Anterior cingulate cortex (tissue), 58 donors: ENCODE measurements around the gene GPC6.

Source experiments
- DNase-seq, 58 donors: peaks; one replicate each; lab custom pipeline; 2025; lab: John Stamatoyannopoulos, UW

GPC6 gene

GRCh38 chr13:93549326-93550005, 322.9 kb downstream of the GPC6 start:
- no peak for DNase-seq

GRCh38 chr13:93550236-93550635, 323.6 kb downstream of the GPC6 start:
- DNase-seq: no peak

GRCh38 chr13:93552596-93552995, 326.0 kb downstream of the GPC6 start:
- DNase-seq: no peak

GRCh38 chr13:93554514-93554913, 327.9 kb downstream of the GPC6 start:
- no peak for DNase-seq

- DNase-seq: no peak
Measured at GRCh38 chr13:93558637-93559036, 332.0 kb downstream of the GPC6 start.

- DNase-seq: no peak
Measured at GRCh38 chr13:93559718-93560117, 333.1 kb downstream of the GPC6 start.

GRCh38 chr13:93561576-93562225, 335.1 kb downstream of the GPC6 start:
- no peak for DNase-seq

GRCh38 chr13:93562676-93563075, 336.1 kb downstream of the GPC6 start:
- DNase-seq: no peak

GRCh38 chr13:93577105-93577504, 350.5 kb downstream of the GPC6 start:
- no peak for DNase-seq

GRCh38 chr13:93589788-93590187, 363.2 kb downstream of the GPC6 start:
- no peak for DNase-seq

- DNase-seq: no peak
Measured at GRCh38 chr13:93603043-93603442, 376.4 kb downstream of the GPC6 start.

GRCh38 chr13:93614776-93615175, 388.2 kb downstream of the GPC6 start:
- no peak for DNase-seq

GRCh38 chr13:93620181-93620765, 393.7 kb downstream of the GPC6 start:
- no peak for DNase-seq

GRCh38 chr13:93621051-93621450, 394.4 kb downstream of the GPC6 start:
- DNase-seq: no peak

GRCh38 chr13:93621966-93622365, 395.4 kb downstream of the GPC6 start:
- DNase-seq: no peak

- DNase-seq: no peak
Measured at GRCh38 chr13:93624311-93624777, 397.7 kb downstream of the GPC6 start.

GRCh38 chr13:93625536-93625935, 398.9 kb downstream of the GPC6 start:
- DNase-seq: no peak

- DNase-seq: no peak
Measured at GRCh38 chr13:93628136-93628797, 401.7 kb downstream of the GPC6 start.

GRCh38 chr13:93635616-93636032, 409.0 kb downstream of the GPC6 start:
- DNase-seq: no peak

- no peak for DNase-seq
Measured at GRCh38 chr13:93637852-93638251, 411.2 kb downstream of the GPC6 start.

GRCh38 chr13:93640452-93640851, 413.8 kb downstream of the GPC6 start:
- no peak for DNase-seq
